BLaER1 treated with 17β-estradiol and CSF1 and Interleukin-3, amounts not matched to agents 10 nM and 100 nM (cell line): ENCODE measurements around the gene CACNA1F.

ENCODE experiments used
- H3K27ac ChIP-seq, 11 experiments: shearing (Covaris generic); formaldehyde crosslinking; 2 replicates each; pipeline ENCODE4 v1.8.1; 2022
- H3K27me3 ChIP-seq, 11 experiments: shearing (Covaris generic); formaldehyde crosslinking; 2 replicates each; pipeline ENCODE4 v1.8.1; 2022
- H3K36me3 ChIP-seq, 11 experiments: shearing (Covaris generic); formaldehyde crosslinking; 2 replicates each; pipeline ENCODE4 v1.8.1; 2022
- H3K4me1 ChIP-seq, 10 experiments: shearing (Covaris generic); formaldehyde crosslinking; 2 replicates each; pipeline ENCODE4 v1.8.1; 2022
- H3K4me2 ChIP-seq, 11 experiments: shearing (Covaris generic); formaldehyde crosslinking; 2 replicates each; pipeline ENCODE4 v1.8.1; 2022
- H3K4me3 ChIP-seq, 10 experiments: shearing (Covaris generic); formaldehyde crosslinking; 2 replicates each; pipeline ENCODE4 v1.8.1; 2022
- H3K9ac ChIP-seq, 11 experiments: shearing (Covaris generic); formaldehyde crosslinking; 2 replicates each; pipeline ENCODE4 v1.8.1; 2022
- H3K9me3 ChIP-seq, 11 experiments: shearing (Covaris generic); formaldehyde crosslinking; replicated peaks in 1 of 11; 2 replicates each; pipeline ENCODE4 v1.8.1; 2022
- H4K20me1 ChIP-seq, 11 experiments: shearing (Covaris generic); formaldehyde crosslinking; 2 replicates each; pipeline ENCODE4 v1.8.1; 2022
- Cebpa-rat ChIP-seq, 11 experiments: shearing (Covaris generic); IDR thresholded peaks; 2 replicates each; pipeline ENCODE4 v1.8.1; 2022

The CACNA1F gene

DNA sequence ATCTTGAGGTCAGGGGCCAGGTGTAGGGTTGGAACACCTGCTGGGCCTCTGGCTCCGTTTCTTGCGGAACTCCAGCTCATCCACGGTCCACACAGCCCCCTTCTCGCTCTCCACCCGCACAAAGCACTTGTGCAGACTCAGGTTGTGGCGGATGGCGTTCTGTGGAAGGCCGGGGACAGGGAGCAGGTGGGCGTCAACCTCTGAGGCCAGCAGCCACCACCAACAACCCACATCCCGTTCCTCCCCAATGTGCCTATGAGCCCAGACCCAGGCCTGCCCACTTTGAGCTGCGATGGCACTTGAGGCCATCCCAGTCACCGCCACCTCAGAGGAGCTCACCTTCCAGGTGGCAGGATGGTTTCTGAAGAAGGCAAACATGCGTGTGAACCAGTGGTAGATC is 18.2 kb upstream of the CACNA1F start:
- Histone ChIP-seq H3K4me2 (no peak overlapping the region), H3K4me3 (no peak overlapping the region), H3K36me3 (peaks cover 6 to 42% (median 23%) of the 10 kb centered on the region in 11 experiments; a peak in 18 of 22 replicates), H3K9me3 (no peaks in the 10 kb centered on the region), H3K27ac (no peak overlapping the region), H3K4me1 (peaks cover 0 to 13% (median 0%) of the 10 kb centered on the region in 10 experiments; a peak in 3 of 20 replicates), H3K27me3 (peaks cover 0 to 52% (median 19%) of the 10 kb centered on the region in 11 experiments; a peak in 18 of 22 replicates), H3K9ac (no peak overlapping the region), H4K20me1 (peaks cover 0 to 46% (median 0%) of the 10 kb centered on the region in 11 experiments; a peak in 9 of 22 replicates)
- TF ChIP-seq Cebpa-rat (IDR thresholded peaks at IDR 0.05) = no peak

DNA sequence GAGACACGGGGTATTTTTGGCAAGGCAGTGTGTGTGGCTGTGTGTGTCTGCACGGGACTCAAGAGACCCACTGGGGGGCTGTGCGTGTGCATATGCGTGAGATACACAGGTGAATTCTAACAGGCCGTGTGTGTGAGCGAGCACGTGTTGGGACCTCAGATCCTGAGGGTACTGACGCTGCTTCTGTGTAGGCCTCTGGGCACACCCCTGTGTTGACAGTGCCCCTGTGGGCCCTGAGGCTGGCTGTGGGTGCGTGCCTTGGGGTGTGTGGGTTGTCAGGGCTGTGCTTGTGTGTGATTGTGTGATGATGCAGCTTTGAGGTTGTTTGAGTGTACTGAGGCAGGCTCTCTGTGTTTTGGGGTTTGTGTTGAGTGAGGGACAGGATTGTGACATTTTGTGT is 17.4 kb upstream of the CACNA1F start:
- H3K9ac ChIP-seq = no peak overlapping the region
- H4K20me1 ChIP-seq = peaks cover 0 to 40% (median 0%) of the 10 kb centered on the region in 11 experiments; a peak in 9 of 22 replicates
- H3K9me3 ChIP-seq = no peaks in the 10 kb centered on the region
- no peak overlapping the region for H3K4me2 ChIP-seq
- no peak for TF ChIP-seq Cebpa-rat (IDR thresholded peaks at IDR 0.05)
- H3K4me1 ChIP-seq = peaks cover 0 to 13% (median 0%) of the 10 kb centered on the region in 10 experiments; a peak in 3 of 20 replicates
- H3K36me3 ChIP-seq = peaks cover 13 to 50% (median 27%) of the 10 kb centered on the region in 11 experiments; a peak in 18 of 22 replicates
- H3K27ac ChIP-seq = no peak overlapping the region
- H3K27me3 ChIP-seq = peaks cover under 1 to 53% (median 24%) of the 10 kb centered on the region in 11 experiments; a peak in 20 of 22 replicates
- H3K4me3 ChIP-seq = no peak overlapping the region

DNA sequence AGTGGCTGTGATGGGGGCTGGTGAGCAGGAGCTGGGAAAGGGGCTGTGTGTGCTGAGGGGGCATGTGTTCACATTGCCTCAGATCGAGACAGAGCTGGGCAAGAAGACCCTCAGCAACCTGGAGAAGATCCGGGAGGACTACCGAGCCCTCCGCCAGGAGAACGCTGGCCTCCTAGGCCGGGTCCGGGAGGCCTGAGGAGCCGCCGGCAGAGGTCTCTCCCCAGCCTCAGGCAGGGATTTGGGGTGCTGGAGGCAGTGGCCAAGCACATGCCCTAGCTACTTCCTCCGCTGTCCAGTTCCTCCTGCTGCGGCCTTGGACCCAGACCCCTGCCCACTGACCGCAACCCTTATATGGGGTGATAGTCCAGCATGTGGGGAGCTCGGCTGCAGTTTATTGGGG is 16.9 kb upstream of the CACNA1F start:
- H3K27me3 ChIP-seq = peaks cover 5 to 53% (median 26%) of the 10 kb centered on the region in 11 experiments
- no peak overlapping the region for H3K9ac ChIP-seq
- H3K9me3 ChIP-seq = no peaks in the 10 kb centered on the region
- H3K4me1 ChIP-seq = peaks cover 0 to 13% (median 0%) of the 10 kb centered on the region in 10 experiments; a peak in 3 of 20 replicates
- H3K4me3 ChIP-seq = no peak overlapping the region
- peaks cover 0 to 34% (median 0%) of the 10 kb centered on the region in 11 experiments; a peak in 9 of 22 replicates for H4K20me1 ChIP-seq
- H3K4me2 ChIP-seq = no peak overlapping the region
- no peak overlapping the region for H3K27ac ChIP-seq
- H3K36me3 ChIP-seq = peaks cover 13 to 55% (median 27%) of the 10 kb centered on the region in 11 experiments; a peak in 18 of 22 replicates
- no peak for TF ChIP-seq Cebpa-rat (IDR thresholded peaks at IDR 0.05)

DNA sequence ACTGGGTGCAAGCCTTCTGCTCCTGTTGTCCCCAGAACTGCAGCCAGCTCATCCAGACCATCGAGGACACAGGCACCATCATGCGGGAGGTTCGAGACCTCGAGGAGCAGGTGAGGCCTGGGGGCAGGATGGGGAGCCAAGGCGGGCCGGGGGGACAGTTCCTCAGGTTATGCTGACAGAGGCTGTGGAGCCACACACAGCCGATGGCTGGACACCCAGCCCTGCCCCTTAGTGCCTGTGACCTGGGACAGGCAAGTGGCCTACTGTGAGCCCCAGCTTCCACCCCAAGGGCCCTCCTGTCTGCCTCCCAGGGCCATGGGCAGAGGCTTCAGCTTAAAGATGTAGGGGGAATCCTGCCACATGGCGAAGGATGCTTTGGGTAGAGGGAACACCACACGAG is 16.5 kb upstream of the CACNA1F start:
- H3K27me3 ChIP-seq = peaks cover 10 to 54% (median 30%) of the 10 kb centered on the region in 11 experiments
- peaks cover 0 to 13% (median 0%) of the 10 kb centered on the region in 10 experiments; a peak in 3 of 20 replicates for H3K4me1 ChIP-seq
- no peak overlapping the region for H3K4me3 ChIP-seq
- no peaks in the 10 kb centered on the region for H3K9me3 ChIP-seq
- no peak for TF ChIP-seq Cebpa-rat (IDR thresholded peaks at IDR 0.05)
- no peak overlapping the region for H3K27ac ChIP-seq
- no peak overlapping the region for H3K4me2 ChIP-seq
- peaks cover 14 to 59% (median 29%) of the 10 kb centered on the region in 11 experiments; a peak in 18 of 22 replicates for H3K36me3 ChIP-seq
- H3K9ac ChIP-seq = no peak overlapping the region
- H4K20me1 ChIP-seq = peaks cover 0 to 31% (median 0%) of the 10 kb centered on the region in 11 experiments; a peak in 9 of 22 replicates

DNA sequence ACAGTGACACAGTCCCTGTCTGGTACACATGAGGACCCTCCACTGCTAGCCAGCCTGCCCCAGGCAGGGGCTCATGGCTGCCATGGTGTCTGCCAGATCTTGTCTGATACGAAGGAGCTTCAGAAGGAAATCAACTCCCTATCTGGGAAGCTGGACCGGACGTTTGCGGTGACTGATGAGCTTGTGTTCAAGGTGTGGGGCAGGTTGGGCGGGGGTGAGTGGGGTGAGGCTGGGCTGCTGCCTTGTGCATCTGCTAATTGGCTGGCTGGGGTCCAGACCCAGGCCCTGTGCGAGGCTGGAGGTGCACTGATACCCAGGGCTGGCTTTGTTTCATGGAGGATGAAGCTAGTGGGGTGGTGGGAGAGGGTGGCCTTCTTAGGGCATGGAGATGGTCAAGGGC is 15.9 kb upstream of the CACNA1F start:
- H3K9ac ChIP-seq = no peak overlapping the region
- no peak for TF ChIP-seq Cebpa-rat (IDR thresholded peaks at IDR 0.05)
- peaks cover 0 to 29% (median 0%) of the 10 kb centered on the region in 11 experiments; a peak in 9 of 22 replicates for H4K20me1 ChIP-seq
- peaks cover 0 to 13% (median 0%) of the 10 kb centered on the region in 10 experiments; a peak in 3 of 20 replicates for H3K4me1 ChIP-seq
- no peak overlapping the region for H3K4me3 ChIP-seq
- H3K4me2 ChIP-seq = no peak overlapping the region
- peaks cover 15 to 60% (median 35%) of the 10 kb centered on the region in 11 experiments for H3K27me3 ChIP-seq
- peaks cover 14 to 65% (median 34%) of the 10 kb centered on the region in 11 experiments; a peak in 18 of 22 replicates for H3K36me3 ChIP-seq
- H3K9me3 ChIP-seq = no peaks in the 10 kb centered on the region
- no peak overlapping the region for H3K27ac ChIP-seq

DNA sequence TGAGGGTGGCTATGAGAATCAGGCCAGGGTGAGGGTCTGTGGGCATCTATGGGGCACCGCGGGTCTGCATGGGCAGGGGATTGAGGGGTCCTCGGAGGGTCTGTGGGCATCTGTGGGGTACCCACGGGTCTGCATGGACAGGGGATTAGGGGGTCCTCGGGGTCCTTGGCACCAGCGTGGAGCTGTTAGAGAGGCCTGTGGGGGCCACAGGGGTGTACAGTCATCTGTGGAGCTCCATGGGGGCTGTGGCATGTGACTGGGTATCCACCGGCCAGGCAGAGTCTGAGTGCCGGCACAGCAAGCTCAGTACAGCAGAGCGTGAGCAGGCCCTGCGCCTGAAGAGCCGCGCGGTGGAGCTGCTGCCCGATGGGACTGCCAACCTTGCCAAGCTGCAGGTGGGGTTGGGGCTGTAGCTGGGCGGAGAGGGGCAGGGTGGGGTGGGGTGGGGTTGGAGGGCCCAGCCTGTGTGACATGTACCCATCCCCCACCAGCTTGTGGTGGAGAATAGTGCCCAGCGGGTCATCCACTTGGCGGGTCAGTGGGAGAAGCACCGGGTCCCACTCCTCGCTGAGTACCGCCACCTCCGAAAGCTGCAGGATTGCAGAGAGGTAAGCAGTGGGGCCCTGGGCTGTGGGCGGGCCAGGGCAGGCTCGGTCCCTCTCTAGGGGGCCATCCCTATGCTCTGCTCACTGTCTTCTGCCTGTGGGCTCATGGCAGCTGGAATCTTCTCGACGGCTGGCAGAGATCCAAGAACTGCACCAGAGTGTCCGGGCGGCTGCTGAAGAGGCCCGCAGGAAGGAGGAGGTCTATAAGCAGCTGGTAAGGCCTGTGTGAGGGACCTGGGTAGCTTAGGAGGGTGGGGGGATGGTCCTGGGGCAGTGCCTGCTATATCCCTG is 15.0 kb upstream of the CACNA1F start:
- Histone ChIP-seq H3K4me2 (no peak overlapping the region), H3K36me3 (peaks cover 14 to 74% (median 42%) of the 10 kb centered on the region in 11 experiments; a peak in 18 of 22 replicates), H3K9me3 (no peaks in the 10 kb centered on the region), H3K4me3 (no peak overlapping the region), H3K9ac (no peak overlapping the region), H3K27ac (no peak overlapping the region), H3K4me1 (peaks cover 0 to 4% (median 0%) of the 10 kb centered on the region in 10 experiments; a peak in 3 of 20 replicates), H4K20me1 (peaks cover 0 to 26% (median 0%) of the 10 kb centered on the region in 11 experiments; a peak in 8 of 22 replicates), H3K27me3 (peaks cover 23 to 61% (median 40%) of the 10 kb centered on the region in 11 experiments)
- TF ChIP-seq Cebpa-rat (IDR thresholded peaks at IDR 0.05) = no peak

DNA sequence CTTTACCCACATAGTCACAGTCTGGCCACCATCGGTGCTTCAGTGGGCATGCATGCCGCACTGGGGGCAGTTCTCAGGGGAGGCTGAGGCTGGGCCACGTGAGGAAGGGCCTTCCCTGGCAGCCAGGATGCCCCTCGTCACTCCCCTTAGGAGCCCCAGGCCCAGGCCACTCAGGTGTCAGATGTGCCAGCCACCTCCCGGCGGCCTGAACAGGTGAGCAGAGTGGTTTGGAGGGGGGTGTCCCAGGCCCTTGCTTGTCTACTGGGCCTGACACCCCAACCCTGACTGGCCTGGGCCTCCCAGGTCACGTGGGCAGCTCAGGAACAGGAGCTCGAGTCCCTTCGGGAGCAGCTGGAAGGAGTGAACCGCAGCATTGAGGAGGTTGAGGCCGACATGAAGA is 14.2 kb upstream of the CACNA1F start:
- no peak overlapping the region for H3K27ac ChIP-seq
- peaks cover 14 to 82% (median 50%) of the 10 kb centered on the region in 11 experiments; a peak in 19 of 22 replicates for H3K36me3 ChIP-seq
- H3K4me1 ChIP-seq = peaks cover 0 to 9% (median under 1%) of the 10 kb centered on the region in 10 experiments; a peak in 8 of 20 replicates
- H3K9ac ChIP-seq = no peak overlapping the region
- no peak overlapping the region for H3K4me3 ChIP-seq
- TF ChIP-seq Cebpa-rat (IDR thresholded peaks at IDR 0.05) = no peak
- no peaks in the 10 kb centered on the region for H3K9me3 ChIP-seq
- no peak overlapping the region for H3K4me2 ChIP-seq
- peaks cover 0 to 26% (median 0%) of the 10 kb centered on the region in 11 experiments; a peak in 8 of 22 replicates for H4K20me1 ChIP-seq
- H3K27me3 ChIP-seq = peaks cover 25 to 61% (median 47%) of the 10 kb centered on the region in 11 experiments

DNA sequence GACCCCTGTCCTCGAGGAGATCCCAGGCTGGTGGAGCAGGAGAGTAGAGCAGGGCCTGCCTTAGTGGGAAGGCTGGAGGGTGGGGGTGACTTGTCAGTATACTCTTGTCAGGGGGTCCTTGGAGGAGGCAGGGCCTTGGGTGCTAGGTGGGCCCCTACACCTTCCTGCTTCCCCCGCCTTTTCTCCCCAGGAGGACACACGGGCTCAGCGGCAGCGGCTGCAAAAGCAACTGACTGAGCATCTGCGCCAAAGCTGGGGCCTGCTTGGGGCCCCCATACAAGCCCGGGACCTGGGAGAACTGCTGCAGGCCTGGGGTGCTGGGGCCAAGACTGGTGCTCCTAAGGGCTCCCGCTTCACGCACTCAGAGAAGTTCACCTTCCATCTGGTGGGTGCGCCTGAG is 13.4 kb upstream of the CACNA1F start:
- no peak for TF ChIP-seq Cebpa-rat (IDR thresholded peaks at IDR 0.05)
- no peak overlapping the region for H3K9ac ChIP-seq

More for the DNA sequence above, 13.4 kb upstream of the CACNA1F start:
- H3K4me2 ChIP-seq = no peak overlapping the region
- H3K27ac ChIP-seq = no peak overlapping the region
- peaks cover 23 to 65% (median 52%) of the 10 kb centered on the region in 11 experiments for H3K27me3 ChIP-seq
- no peaks in the 10 kb centered on the region for H3K9me3 ChIP-seq
- H3K36me3 ChIP-seq = peaks cover 14 to 85% (median 50%) of the 10 kb centered on the region in 11 experiments; a peak in 19 of 22 replicates
- no peak overlapping the region for H3K4me3 ChIP-seq
- peaks cover 0 to 16% (median 5%) of the 10 kb centered on the region in 10 experiments; a peak in 10 of 20 replicates for H3K4me1 ChIP-seq
- peaks cover 0 to 26% (median 0%) of the 10 kb centered on the region in 11 experiments; a peak in 8 of 22 replicates for H4K20me1 ChIP-seq
